Naive thymus-derived CD4-positive, alpha-beta T cell (primary cell): ENCODE measurements around the gene MAGEB2. TPM values are rescaled to one million over a fixed set of nuclear protein-coding genes. Genes with fewer than 3 reads are reported as not detected.

ENCODE experiments used
- ATAC-seq: fragments of 150-1000 bp; cut with Tn5 transposase; 2 replicates; pipeline ENCODE4 v1.10.0; 2021; ENCODE audit warnings: mild to moderate bottlenecking, moderate library complexity
- CTCF ChIA-PET: fragments of 350-600 bp; sonication (Branson Sonifier 250); formaldehyde crosslinking; loops from one replicate; lab custom pipeline; 2021; ENCODE audit warnings: antibody characterized with exemption; lab: Charles Lee
- POLR2A ChIA-PET: fragments of 350-600 bp; sonication (Branson Sonifier 250); formaldehyde crosslinking; loops from one replicate; lab custom pipeline; 2021; ENCODE audit warnings: antibody characterized with exemption, inconsistent platforms; lab: Charles Lee
- DNase-seq, 9 donors: peaks; one replicate each; pipeline versions ENCODE4 v3.0.0 to v3.0.0-alpha.2; 2020 to 2022; ENCODE audit warnings: mixed read lengths in 1 of 9
- H3K27ac ChIP-seq: one replicate; pipeline ENCODE4 v1.7.0; 2013; ENCODE audit warnings: mild to moderate bottlenecking, low read depth, low read length, moderate library complexity
- H3K27me3 ChIP-seq, 2 donors: one replicate each; pipeline ENCODE4 v1.7.0; 2013; ENCODE audit warnings: low read length in 2 of 2, mild to moderate bottlenecking in 2 of 2, moderate library complexity in 2 of 2; ENCODE audit not compliant: control insufficient read depth in 2 of 2, insufficient read depth in 2 of 2
- H3K36me3 ChIP-seq, 3 experiments: 1 replicate in 2 of 3; 2 replicates in 1 of 3; pipeline ENCODE4 v1.7.0; 2013; ENCODE audit warnings: low read length in 3 of 3, mild to moderate bottlenecking in 3 of 3, moderate library complexity in 1 of 3; ENCODE audit not compliant: insufficient read depth in 3 of 3, control insufficient read depth in 2 of 3
- H3K4me1 ChIP-seq, 2 donors: one replicate each; pipeline ENCODE4 v1.7.0; 2013; ENCODE audit warnings: low read length in 2 of 2, mild to moderate bottlenecking in 2 of 2, moderate library complexity in 1 of 2; ENCODE audit not compliant: control insufficient read depth in 2 of 2, insufficient read depth in 2 of 2
- H3K4me3 ChIP-seq: 2 replicates; pipeline ENCODE4 v1.7.0; 2013; ENCODE audit warnings: mild to moderate bottlenecking, low read length
- H3K9me3 ChIP-seq, 3 experiments: 1 replicate in 2 of 3; 2 replicates in 1 of 3; pipeline ENCODE4 v1.7.0; 2013; ENCODE audit warnings: low read length in 3 of 3; ENCODE audit not compliant: control insufficient read depth in 2 of 3
- H3K27ac Mint-ChIP-seq, 9 donors: one replicate each; pipeline ENCODE4 v1.8.0; 2020 to 2022; ENCODE audit warnings: mixed read lengths in 9 of 9, mild to moderate bottlenecking in 8 of 9, moderate library complexity in 5 of 9, inconsistent platforms in 2 of 9
- H3K27me3 Mint-ChIP-seq, 5 donors: one replicate each; pipeline ENCODE4 v1.8.0; 2021 to 2022; ENCODE audit warnings: mixed read lengths in 5 of 5, mild to moderate bottlenecking in 1 of 5
- H3K36me3 Mint-ChIP-seq, 5 donors: one replicate each; pipeline ENCODE4 v1.8.0; 2020 to 2022; ENCODE audit warnings: mixed read lengths in 5 of 5, mild to moderate bottlenecking in 3 of 5, inconsistent platforms in 1 of 5
- H3K4me1 Mint-ChIP-seq, 7 donors: one replicate each; pipeline ENCODE4 v1.8.0; 2020 to 2022; ENCODE audit warnings: mixed read lengths in 7 of 7, mild to moderate bottlenecking in 3 of 7, inconsistent platforms in 1 of 7
- H3K4me3 Mint-ChIP-seq, 10 donors: one replicate each; pipeline ENCODE4 v1.8.0; 2020 to 2022; ENCODE audit warnings: mild to moderate bottlenecking in 10 of 10, mixed read lengths in 10 of 10, moderate library complexity in 6 of 10, inconsistent platforms in 2 of 10
- H3K9me3 Mint-ChIP-seq, 11 donors: one replicate each; pipeline ENCODE4 v1.8.0; 2020 to 2022; ENCODE audit warnings: mixed read lengths in 11 of 11, mild to moderate bottlenecking in 4 of 11, inconsistent platforms in 1 of 11, moderate library complexity in 1 of 11
- intact Hi-C, 2 donors: fragments of 100-400 bp; cut with micrococcal nuclease; formaldehyde crosslinking; loops; one replicate each; pipeline ENCODE4 v1.15.1; 2023
- polyA plus RNA-seq, 2 donors: library from polyadenylated mRNA; unstranded; fragments of 300-500 nt; fragmentation: Illumina TruSeq; gene quantifications; one replicate each; pipeline ENCODE4 v1.2.3, GENCODE V29; 2021
- total RNA-seq, 6 experiments: library from RNA in 5 of 6; stranded (reverse) in 5 of 6; gene quantifications; 1 replicate in 5 of 6; 2 replicates in 1 of 6; pipeline ENCODE4 v1.2.3 and lab custom pipeline; 2021 to 2026

The MAGEB2 gene
- total and polyA plus RNA-seq, 7 experiments from 2014 or later: not detected

- Histone ChIP-seq H3K4me3 (no peak overlapping the region), H3K36me3 (no peaks in the 10 kb centered on the region), H3K27ac (no peak overlapping the region), H3K9me3 (no peaks in the 10 kb centered on the region), H3K4me1 (no peaks in the 10 kb centered on the region), H3K27me3 (no peaks in the 10 kb centered on the region)
- no peaks in the 10 kb centered on the region for H3K27me3 Mint-ChIP-seq
- ChIA-PET POLR2A (no interaction called here), CTCF (no interaction called here)
- H3K4me1 Mint-ChIP-seq: peaks cover 0 to 2% (median 0%) of the 10 kb centered on the region in 7 donors
- no peak for DNase-seq
- no peak overlapping the region for H3K27ac Mint-ChIP-seq
- peaks cover 0 to 1% (median 0%) of the 10 kb centered on the region in 11 donors for H3K9me3 Mint-ChIP-seq
- H3K4me3 Mint-ChIP-seq: no peak overlapping the region
- intact Hi-C loops: no loop called here
- no peaks in the 10 kb centered on the region for H3K36me3 Mint-ChIP-seq
- ATAC-seq: no peak
Observed at GRCh38 chrX:30212172-30212571, 3.2 kb upstream of the MAGEB2 start.

GRCh38 chrX:30217465-30217864 is 2.1 kb downstream of the MAGEB2 start:
- Mint-ChIP-seq H3K27ac (no peak overlapping the region), H3K4me1 (peaks cover 0 to 2% (median 0%) of the 10 kb centered on the region in 7 donors), H3K27me3 (no peaks in the 10 kb centered on the region), H3K36me3 (no peaks in the 10 kb centered on the region), H3K4me3 (no peak overlapping the region), H3K9me3 (peaks cover 0 to 1% (median 0%) of the 10 kb centered on the region in 11 donors)
- no peak overlapping the region for H3K27ac ChIP-seq
- ATAC-seq (no peak), DNase-seq (no peak)
- H3K9me3 ChIP-seq: no peaks in the 10 kb centered on the region
- no peak overlapping the region for H3K4me3 ChIP-seq
- H3K36me3 ChIP-seq: no peaks in the 10 kb centered on the region
- ChIA-PET POLR2A (no interaction called here), CTCF (no interaction called here)
- no peaks in the 10 kb centered on the region for H3K4me1 ChIP-seq
- intact Hi-C loops: no loop called here
- no peaks in the 10 kb centered on the region for H3K27me3 ChIP-seq

DNA sequence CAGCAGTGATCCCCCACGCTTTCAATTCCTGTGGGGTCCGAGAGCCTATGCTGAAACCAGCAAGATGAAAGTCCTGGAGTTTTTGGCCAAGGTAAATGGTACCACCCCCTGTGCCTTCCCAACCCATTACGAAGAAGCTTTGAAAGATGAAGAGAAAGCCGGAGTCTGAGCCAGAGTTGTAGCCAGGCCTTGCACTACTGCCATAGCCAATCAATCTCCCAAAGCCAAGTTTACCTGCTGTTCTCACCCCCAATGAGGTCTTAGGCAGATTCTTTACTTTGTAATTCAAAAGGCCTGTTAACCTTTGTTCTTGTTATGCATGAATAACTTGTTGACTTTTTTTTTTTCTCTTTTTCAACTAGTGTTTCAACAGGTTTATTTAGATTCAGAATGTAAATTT is 4.0 kb downstream of the MAGEB2 start:
- no peak for DNase-seq
- Mint-ChIP-seq H3K27me3 (no peaks in the 10 kb centered on the region), H3K4me3 (no peak overlapping the region), H3K27ac (no peak overlapping the region), H3K9me3 (no peaks in the 10 kb centered on the region), H3K4me1 (peaks cover 0 to 2% (median 0%) of the 10 kb centered on the region in 7 donors), H3K36me3 (no peaks in the 10 kb centered on the region)
- Histone ChIP-seq H3K27ac (no peak overlapping the region), H3K27me3 (no peaks in the 10 kb centered on the region), H3K4me3 (no peak overlapping the region), H3K4me1 (no peaks in the 10 kb centered on the region), H3K36me3 (no peaks in the 10 kb centered on the region), H3K9me3 (no peaks in the 10 kb centered on the region)
- intact Hi-C loops: no loop called here
- CTCF ChIA-PET: no interaction called here
- ATAC-seq: no peak
- POLR2A ChIA-PET: no interaction called here

GRCh38 chrX:30220661-30221060 is 5.3 kb downstream of the MAGEB2 start:
- intact Hi-C loops: no loop called here

DNA sequence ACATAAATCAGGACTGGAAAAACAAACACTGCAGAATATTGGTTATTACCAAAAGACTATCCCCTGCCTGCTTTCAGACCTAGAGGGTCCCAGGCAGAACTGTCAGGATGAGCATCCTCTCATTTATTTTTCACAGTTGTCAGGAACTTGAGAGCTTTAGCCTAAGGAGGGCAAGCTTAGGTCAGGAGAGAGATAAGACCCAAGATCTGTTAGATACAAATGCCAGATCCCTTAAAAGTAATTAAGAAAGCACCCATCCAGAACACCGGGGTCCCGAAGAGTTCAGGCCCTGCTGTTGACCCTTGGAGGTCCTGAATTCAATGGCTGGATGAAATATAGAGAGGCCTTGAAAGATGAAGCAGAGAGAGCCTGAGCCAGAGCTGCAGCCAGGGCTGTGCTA is 9.2 kb downstream of the MAGEB2 start:
- DNase-seq (no peak), ATAC-seq (no peak)
- no peaks in the 10 kb centered on the region for H3K36me3 Mint-ChIP-seq
- intact Hi-C loops: no loop called here
- H3K27me3 ChIP-seq: no peaks in the 10 kb centered on the region
- H3K27ac ChIP-seq: no peak overlapping the region
- no peaks in the 10 kb centered on the region for H3K27me3 Mint-ChIP-seq
- no peaks in the 10 kb centered on the region for H3K9me3 ChIP-seq
- POLR2A ChIA-PET: no interaction called here
- no peak overlapping the region for H3K4me3 Mint-ChIP-seq
- H3K4me1 ChIP-seq: no peaks in the 10 kb centered on the region
- no peak overlapping the region for H3K27ac Mint-ChIP-seq
- H3K36me3 ChIP-seq: no peaks in the 10 kb centered on the region
- H3K9me3 Mint-ChIP-seq: no peaks in the 10 kb centered on the region
- H3K4me3 ChIP-seq: no peak overlapping the region
- CTCF ChIA-PET: no interaction called here
- no peaks in the 10 kb centered on the region for H3K4me1 Mint-ChIP-seq

More at GRCh38 chrX:30220661-30221060, 5.3 kb downstream of the MAGEB2 start:
- POLR2A ChIA-PET: no interaction called here
- Mint-ChIP-seq H3K27ac (no peak overlapping the region), H3K4me3 (no peak overlapping the region), H3K9me3 (no peaks in the 10 kb centered on the region), H3K27me3 (no peaks in the 10 kb centered on the region), H3K4me1 (peaks cover 0 to 2% (median 0%) of the 10 kb centered on the region in 7 donors), H3K36me3 (no peaks in the 10 kb centered on the region)
- H3K4me3 ChIP-seq: no peak overlapping the region
- no peaks in the 10 kb centered on the region for H3K36me3 ChIP-seq
- no peaks in the 10 kb centered on the region for H3K27me3 ChIP-seq
- no peak for DNase-seq
- no peak overlapping the region for H3K27ac ChIP-seq
- CTCF ChIA-PET: no interaction called here
- no peak for ATAC-seq
- no peaks in the 10 kb centered on the region for H3K9me3 ChIP-seq
- no peaks in the 10 kb centered on the region for H3K4me1 ChIP-seq

- no peaks in the 10 kb centered on the region for H3K9me3 Mint-ChIP-seq
- Histone ChIP-seq H3K9me3 (no peaks in the 10 kb centered on the region), H3K36me3 (no peaks in the 10 kb centered on the region), H3K27me3 (no peaks in the 10 kb centered on the region), H3K4me1 (no peaks in the 10 kb centered on the region), H3K27ac (no peak overlapping the region), H3K4me3 (no peak overlapping the region)
- CTCF ChIA-PET: no interaction called here
- no peaks in the 10 kb centered on the region for H3K27me3 Mint-ChIP-seq
- H3K27ac Mint-ChIP-seq: no peak overlapping the region
- ATAC-seq (no peak), DNase-seq (no peak)
- intact Hi-C loops: no loop called here
- H3K4me1 Mint-ChIP-seq: no peaks in the 10 kb centered on the region
- POLR2A ChIA-PET: no interaction called here
- no peak overlapping the region for H3K4me3 Mint-ChIP-seq
- no peaks in the 10 kb centered on the region for H3K36me3 Mint-ChIP-seq
Observed at GRCh38 chrX:30228526-30228925, 13.2 kb downstream of the MAGEB2 start.

GRCh38 chrX:30230395-30230794 is 15.0 kb downstream of the MAGEB2 start, which contains the start of gene MAGEB3:
TSS of gene MAGEB3 (plus strand) at chrX:30230657. CDS start at chrX:30235925, 5,268 bp downstream.
- Mint-ChIP-seq H3K4me1 (no peaks in the 10 kb centered on the region), H3K27ac (no peak within 1 kb of the TSS), H3K9me3 (no peaks in the 10 kb centered on the region), H3K4me3 (no peak within 1 kb of the TSS), H3K27me3 (no peaks in the 10 kb centered on the region), H3K36me3 (no peaks in the 10 kb centered on the region)
- no peak within 1 kb of the TSS for H3K4me3 ChIP-seq
- ATAC-seq: no peak
- H3K4me1 ChIP-seq: no peaks in the 10 kb centered on the region
- no peaks in the 10 kb centered on the region for H3K9me3 ChIP-seq
- no peak within 1 kb of the TSS for H3K27ac ChIP-seq
- DNase-seq: no peak
- H3K27me3 ChIP-seq: no peaks in the 10 kb centered on the region
- ChIA-PET POLR2A (no interaction called here), CTCF (no interaction called here)
- intact Hi-C loops: no loop called here
- H3K36me3 ChIP-seq: no peaks in the 10 kb centered on the region
